HS-5 (cell line): ENCODE data around the gene STARD3.

Experiments used
- DNase-seq: peaks from one replicate; pipeline ENCODE4 v3.0.0-alpha.2; 2012; ENCODE audit warnings: low read depth

Gene STARD3

GRCh38 chr17:39604911-39605491, 31.9 kb upstream of the STARD3 start:
- DNase-seq: no peak

GRCh38 chr17:39605492-39606433, 31.2 kb upstream of the STARD3 start:
- no peak for DNase-seq

- no peak for DNase-seq
These were observed 30.4 kb upstream of the STARD3 start for GRCh38 chr17:39606434-39607056.

GRCh38 chr17:39607057-39607850, 29.7 kb upstream of the STARD3 start:
- no peak for DNase-seq

GRCh38 chr17:39607851-39608130, 29.2 kb upstream of the STARD3 start, which contains the start of gene NEUROD2:
TSS of gene NEUROD2 (minus strand) at chr17:39607920. CDS start at chr17:39606599, 1,321 bp downstream.
- no peak for DNase-seq

GRCh38 chr17:39608142-39608981, 28.6 kb upstream of the STARD3 start:
- DNase-seq: no peak

GRCh38 chr17:39609416-39610025, 27.4 kb upstream of the STARD3 start:
- no peak for DNase-seq

GRCh38 chr17:39611401-39612112, 25.4 kb upstream of the STARD3 start:
- no peak for DNase-seq

- no peak for DNase-seq
These were observed 24.6 kb upstream of the STARD3 start for GRCh38 chr17:39612291-39612894.

- DNase-seq: no peak
These were observed 23.9 kb upstream of the STARD3 start for GRCh38 chr17:39612935-39613464.

- DNase-seq: no peak
These were observed 22.3 kb upstream of the STARD3 start for GRCh38 chr17:39614545-39615157.

GRCh38 chr17:39615434-39615833, 21.5 kb upstream of the STARD3 start:
- no peak for DNase-seq

GRCh38 chr17:39617100-39617445, 19.9 kb upstream of the STARD3 start:
- DNase-seq: no peak

GRCh38 chr17:39617446-39618245, 19.3 kb upstream of the STARD3 start:
- no peak for DNase-seq

GRCh38 chr17:39618246-39618913, 18.6 kb upstream of the STARD3 start:
- no peak for DNase-seq

- DNase-seq: no peak
These were observed 17.8 kb upstream of the STARD3 start for GRCh38 chr17:39618956-39619785.

GRCh38 chr17:39619786-39620101, 17.2 kb upstream of the STARD3 start:
- DNase-seq: no peak
